Hepatocyte (in vitro differentiated cells): ENCODE data around the gene LAPTM5. TPM values are rescaled to one million over a fixed set of nuclear protein-coding genes. Genes with fewer than 3 reads are reported as not detected.

Source experiments
- DNase-seq: peaks from one replicate; pipeline ENCODE4 v3.0.0-alpha.2; 2016; ENCODE audit warnings: low spot score
- H2AFZ ChIP-seq: fragments of 200-600 bp; sonication (generic); 2 replicates; pipeline ENCODE4 v1.6.0; 2016; ENCODE audit warnings: antibody characterized with exemption, mild to moderate bottlenecking
- H3K27ac ChIP-seq: fragments of 200-600 bp; sonication (generic); 2 replicates; pipeline ENCODE4 v1.5.1; 2016; ENCODE audit warnings: mild to moderate bottlenecking
- H3K27me3 ChIP-seq: fragments of 200-600 bp; sonication (generic); 2 replicates; pipeline ENCODE4 v1.6.1; 2016
- H3K36me3 ChIP-seq: fragments of 200-600 bp; sonication (generic); replicated peaks from 2 replicates; pipeline ENCODE4 v1.5.1; 2016; ENCODE audit warnings: low read depth; ENCODE audit not compliant: insufficient read depth
- H3K4me1 ChIP-seq: fragments of 200-600 bp; sonication (generic); 2 replicates; pipeline ENCODE4 v1.5.1; 2016; ENCODE audit warnings: mild to moderate bottlenecking, moderate library complexity; ENCODE audit not compliant: insufficient read depth
- H3K4me2 ChIP-seq: fragments of 200-600 bp; sonication (generic); 2 replicates; pipeline ENCODE4 v1.6.0; 2016
- H3K4me3 ChIP-seq: fragments of 200-600 bp; sonication (generic); 2 replicates; pipeline ENCODE4 v1.5.1; 2016; ENCODE audit warnings: mild to moderate bottlenecking
- H3K79me2 ChIP-seq: fragments of 200-600 bp; sonication (generic); 2 replicates; pipeline ENCODE4 v1.6.0; 2017; ENCODE audit warnings: mild to moderate bottlenecking
- H3K9me2 ChIP-seq: fragments of 200-600 bp; sonication (generic); replicated peaks from 2 replicates; pipeline ENCODE4 v1.6.0; 2017; ENCODE audit warnings: mild to moderate bottlenecking; ENCODE audit not compliant: insufficient read depth
- H3K9me3 ChIP-seq: fragments of 200-600 bp; sonication (generic); 2 replicates; pipeline ENCODE4 v1.5.1; 2016; ENCODE audit warnings: low read depth, mild to moderate bottlenecking
- H4K20me1 ChIP-seq: fragments of 200-600 bp; sonication (generic); 2 replicates; pipeline ENCODE4 v1.6.0; 2016; ENCODE audit warnings: mild to moderate bottlenecking; ENCODE audit not compliant: insufficient read depth, poor library complexity, severe bottlenecking
- EZH2 ChIP-seq: fragments of 200-600 bp; sonication (generic); IDR thresholded peaks from 2 replicates; pipeline ENCODE4 v1.6.1; 2016; ENCODE audit warnings: antibody characterized with exemption, mild to moderate bottlenecking, borderline replicate concordance
- EZH2phosphoT487 ChIP-seq: fragments of 200-600 bp; sonication (generic); IDR thresholded peaks from one replicate; pipeline ENCODE4 v1.6.1; 2018; ENCODE audit warnings: antibody characterized with exemption, mild to moderate bottlenecking, low read depth, moderate library complexity; ENCODE audit not compliant: unreplicated experiment, severe bottlenecking
- WGBS: methylation state at CpG from one replicate; pipeline ENCODE4 v1.1.6; 2016; ENCODE audit warnings: low lambda C conversion rate; ENCODE audit errors: missing lambda C conversion rate; 5-methylcytosine and 5-hydroxymethylcytosine counted together
- microRNA-seq: library from miRNA; unstranded; fragments of <30 nt; microRNA quantifications from one replicate; pipeline ENCODE4, GENCODE V29; 2017
- polyA plus RNA-seq: library from polyadenylated mRNA; unstranded; fragments of >200 nt; fragmentation: Nextera tagmentation; extraction: Ambion mirVana; gene quantifications from 2 replicates; pipeline ENCODE4 v1.2.1, GENCODE V29; 2016
- small RNA-seq: library from RNA; depleted of rRNA; stranded (forward); fragments of <200 nt; gene quantifications from one replicate; pipeline ENCODE3, GENCODE V24; 2014
- total RNA-seq: library from RNA; depleted of rRNA; stranded (reverse); fragments of >200 nt; gene quantifications from 2 replicates; pipeline ENCODE4 v1.2.3, GENCODE V29; 2014
- TF ChIP-seq, protein P1 (sequence below): fragments of 200-600 bp; sonication (generic); IDR thresholded peaks from 2 replicates; pipeline ENCODE4 v1.5.1; 2016; ENCODE audit warnings: antibody characterized with exemption, mild to moderate bottlenecking; ENCODE audit not compliant: poor library complexity

Gene LAPTM5
- total and polyA plus RNA-seq, 2 experiments from 2014 or later, result 2.6 to 3.2 TPM

DNA sequence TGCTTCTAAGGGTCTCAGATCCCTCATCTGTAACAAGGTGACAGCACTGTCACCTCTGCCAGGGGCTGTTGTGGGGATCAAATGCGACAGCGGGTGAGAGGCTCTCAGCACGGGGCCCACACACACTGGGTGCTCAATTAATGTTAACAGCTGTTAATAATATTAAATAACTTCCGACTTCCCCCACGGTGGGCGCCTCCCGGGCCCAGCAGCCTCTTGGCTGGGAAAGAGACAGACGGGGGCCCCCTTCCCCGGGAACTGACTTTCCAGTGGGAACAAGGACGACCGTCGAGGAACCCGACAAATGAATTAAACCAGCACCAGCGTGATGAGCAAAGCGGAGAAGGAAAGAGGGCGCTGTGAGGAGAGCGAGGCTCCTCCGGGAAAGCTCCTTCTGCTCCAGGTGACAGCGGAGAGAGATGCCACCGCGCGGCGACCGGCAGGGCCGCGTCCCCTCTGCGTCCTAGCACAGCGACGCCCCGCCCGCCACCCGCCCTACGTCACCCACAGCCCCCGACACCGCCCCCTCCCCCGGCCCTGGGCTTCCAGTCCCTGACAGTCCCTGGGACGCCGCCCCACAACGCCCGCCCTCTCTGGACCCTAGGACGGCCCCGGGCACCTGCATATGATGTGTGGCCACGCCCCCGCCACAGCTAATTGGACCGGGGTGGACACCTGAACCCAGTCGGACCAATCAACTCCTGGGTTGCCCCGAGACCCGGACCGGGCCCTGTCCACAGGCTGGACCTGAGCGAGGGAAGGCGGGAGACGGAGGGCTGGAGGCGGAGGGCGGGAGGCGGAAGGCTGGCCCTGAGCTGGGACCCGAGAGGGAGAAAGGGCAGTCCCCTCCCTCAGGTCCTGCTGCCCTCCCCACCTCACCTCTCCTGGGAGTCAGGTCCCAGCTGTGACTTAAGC is 72.4 kb downstream of the LAPTM5 start:
- Histone ChIP-seq H2AFZ (peak overlapping the region; percentile 63), H3K9me3 (no peaks in the 10 kb centered on the region), H3K4me1 (no peaks in the 10 kb centered on the region), H3K4me2 (peak overlapping the region; percentile 75), H3K4me3 (no peak overlapping the region), H3K36me3 (no peaks in the 10 kb centered on the region), H3K9me2 (no peaks in the 10 kb centered on the region), H3K79me2 (no peaks in the 10 kb centered on the region), H3K27ac (peak overlapping the region; percentile 73), H4K20me1 (no peaks in the 10 kb centered on the region), H3K27me3 (peaks cover 22% of the 10 kb centered on the region)
- WGBS, result 10% methylated on average over 24 of the region's 56 CpGs
- TF ChIP-seq, protein P1, sequence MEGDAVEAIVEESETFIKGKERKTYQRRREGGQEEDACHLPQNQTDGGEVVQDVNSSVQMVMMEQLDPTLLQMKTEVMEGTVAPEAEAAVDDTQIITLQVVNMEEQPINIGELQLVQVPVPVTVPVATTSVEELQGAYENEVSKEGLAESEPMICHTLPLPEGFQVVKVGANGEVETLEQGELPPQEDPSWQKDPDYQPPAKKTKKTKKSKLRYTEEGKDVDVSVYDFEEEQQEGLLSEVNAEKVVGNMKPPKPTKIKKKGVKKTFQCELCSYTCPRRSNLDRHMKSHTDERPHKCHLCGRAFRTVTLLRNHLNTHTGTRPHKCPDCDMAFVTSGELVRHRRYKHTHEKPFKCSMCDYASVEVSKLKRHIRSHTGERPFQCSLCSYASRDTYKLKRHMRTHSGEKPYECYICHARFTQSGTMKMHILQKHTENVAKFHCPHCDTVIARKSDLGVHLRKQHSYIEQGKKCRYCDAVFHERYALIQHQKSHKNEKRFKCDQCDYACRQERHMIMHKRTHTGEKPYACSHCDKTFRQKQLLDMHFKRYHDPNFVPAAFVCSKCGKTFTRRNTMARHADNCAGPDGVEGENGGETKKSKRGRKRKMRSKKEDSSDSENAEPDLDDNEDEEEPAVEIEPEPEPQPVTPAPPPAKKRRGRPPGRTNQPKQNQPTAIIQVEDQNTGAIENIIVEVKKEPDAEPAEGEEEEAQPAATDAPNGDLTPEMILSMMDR, result peak; percentile 40
- TF ChIP-seq EZH2 (no peak), EZH2phosphoT487 (no peak)
- peak; percentile 94 for DNase-seq

DNA sequence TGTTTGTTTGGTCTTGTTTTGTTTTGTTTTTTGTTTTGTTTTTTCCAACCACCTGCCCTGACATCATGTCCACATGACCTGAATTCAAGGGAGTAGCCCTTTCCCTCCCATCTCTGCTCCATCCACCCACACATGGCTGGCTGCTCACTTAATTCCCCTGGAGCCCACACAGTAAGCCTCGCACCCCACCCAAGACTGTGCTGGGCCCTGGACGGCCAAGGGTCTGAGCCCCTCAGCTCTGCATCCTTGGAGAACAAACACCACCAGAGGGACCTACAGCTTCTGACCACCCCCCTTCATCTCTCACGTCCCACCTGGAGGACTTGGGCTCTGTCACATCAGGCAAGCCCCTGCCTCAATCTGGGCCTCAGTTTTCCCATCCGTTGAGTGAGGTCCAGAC is 73.3 kb downstream of the LAPTM5 start:
- H4K20me1 ChIP-seq, result no peaks in the 10 kb centered on the region
- no peaks in the 10 kb centered on the region for H3K36me3 ChIP-seq
- H3K27me3 ChIP-seq, result peaks cover 22% of the 10 kb centered on the region
- H3K9me3 ChIP-seq, result no peaks in the 10 kb centered on the region
- H2AFZ ChIP-seq, result no peak overlapping the region
- H3K4me2 ChIP-seq, result no peak overlapping the region
- no peak for DNase-seq
- no peak overlapping the region for H3K27ac ChIP-seq
- H3K9me2 ChIP-seq, result no peaks in the 10 kb centered on the region
- no peaks in the 10 kb centered on the region for H3K4me1 ChIP-seq
- TF ChIP-seq, protein P1, result no peak
- no peak for TF ChIP-seq EZH2
- TF ChIP-seq EZH2phosphoT487, result no peak
- H3K4me3 ChIP-seq, result no peak overlapping the region
- 86% methylated on average over 4 of the region's 4 CpGs for WGBS
- no peaks in the 10 kb centered on the region for H3K79me2 ChIP-seq

DNA sequence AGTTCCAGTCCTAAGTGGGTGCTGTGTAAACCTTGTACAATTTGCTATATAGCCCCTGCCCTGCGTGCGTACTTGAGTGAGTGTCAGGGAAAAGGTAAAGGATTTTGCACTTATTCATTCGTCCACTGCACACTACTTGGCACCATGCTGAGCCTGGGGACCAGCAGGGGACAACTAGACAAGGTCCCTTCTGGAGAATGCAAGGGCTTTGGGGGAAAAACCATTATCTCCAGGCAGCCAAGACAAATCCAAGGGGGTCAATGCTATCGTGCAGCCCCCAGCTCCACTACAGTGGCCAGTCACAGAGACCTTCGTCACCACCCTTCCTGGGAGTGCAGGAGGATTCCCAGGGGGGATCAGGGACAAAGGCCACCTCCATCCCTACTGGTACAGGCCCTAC is 73.9 kb downstream of the LAPTM5 start:
- H3K27me3 ChIP-seq, result peaks cover 22% of the 10 kb centered on the region

More for the DNA sequence above, 73.9 kb downstream of the LAPTM5 start:
- Histone ChIP-seq H3K9me3 (no peaks in the 10 kb centered on the region), H3K4me1 (no peaks in the 10 kb centered on the region), H3K4me2 (no peak overlapping the region), H2AFZ (no peak overlapping the region), H3K79me2 (no peaks in the 10 kb centered on the region), H3K27ac (no peak overlapping the region), H4K20me1 (no peaks in the 10 kb centered on the region), H3K4me3 (no peak overlapping the region), H3K36me3 (no peaks in the 10 kb centered on the region), H3K9me2 (no peaks in the 10 kb centered on the region)
- TF ChIP-seq EZH2phosphoT487 (no peak), EZH2 (no peak)
- TF ChIP-seq, protein P1, result no peak
- WGBS, result 94% methylated on average over 5 of the region's 5 CpGs
- DNase-seq, result no peak

Small RNA genes within 50 kb of the gene (microRNA-seq; reads per million reads assigned to microRNA genes)
- gene MIR4420, result not detected

Small RNA genes within 50 kb of the gene (small RNA-seq; reads per million reads assigned to genes)
- not detected for gene MIR4420

Other genes with a start within 250 kb of the LAPTM5 start
- 0.47 and 2.0 TPM in 2 replicates for gene MATN1, start 34.2 kb downstream of the LAPTM5 start, total RNA-seq
- gene MATN1, start 34.2 kb downstream of the LAPTM5 start, polyA plus RNA-seq, result 3.4 and 3.7 TPM in 2 replicates
- gene SDC3, start 151.0 kb upstream of the LAPTM5 start, total RNA-seq, result 28.6 and 33.5 TPM in 2 replicates
- gene SDC3, start 151.0 kb upstream of the LAPTM5 start, polyA plus RNA-seq, result 51.0 and 60.0 TPM in 2 replicates